C4-2B (cell line): ENCODE measurements around the gene TTLL12.

Experiments used
- H3K27ac ChIP-seq: fragments of 450-650 bp; 2 replicates; pipeline ENCODE4 v1.5.1; 2017
- ZFX ChIP-seq: fragments of 450-650 bp; IDR thresholded peaks from 2 replicates; pipeline ENCODE4 v1.6.1; 2017
- TF ChIP-seq, protein P1 (sequence below): fragments of 450-650 bp; conservative IDR thresholded peaks from 2 replicates; pipeline ENCODE4 v1.5.1; 2017; ENCODE audit warnings: mild to moderate bottlenecking

Gene TTLL12

DNA sequence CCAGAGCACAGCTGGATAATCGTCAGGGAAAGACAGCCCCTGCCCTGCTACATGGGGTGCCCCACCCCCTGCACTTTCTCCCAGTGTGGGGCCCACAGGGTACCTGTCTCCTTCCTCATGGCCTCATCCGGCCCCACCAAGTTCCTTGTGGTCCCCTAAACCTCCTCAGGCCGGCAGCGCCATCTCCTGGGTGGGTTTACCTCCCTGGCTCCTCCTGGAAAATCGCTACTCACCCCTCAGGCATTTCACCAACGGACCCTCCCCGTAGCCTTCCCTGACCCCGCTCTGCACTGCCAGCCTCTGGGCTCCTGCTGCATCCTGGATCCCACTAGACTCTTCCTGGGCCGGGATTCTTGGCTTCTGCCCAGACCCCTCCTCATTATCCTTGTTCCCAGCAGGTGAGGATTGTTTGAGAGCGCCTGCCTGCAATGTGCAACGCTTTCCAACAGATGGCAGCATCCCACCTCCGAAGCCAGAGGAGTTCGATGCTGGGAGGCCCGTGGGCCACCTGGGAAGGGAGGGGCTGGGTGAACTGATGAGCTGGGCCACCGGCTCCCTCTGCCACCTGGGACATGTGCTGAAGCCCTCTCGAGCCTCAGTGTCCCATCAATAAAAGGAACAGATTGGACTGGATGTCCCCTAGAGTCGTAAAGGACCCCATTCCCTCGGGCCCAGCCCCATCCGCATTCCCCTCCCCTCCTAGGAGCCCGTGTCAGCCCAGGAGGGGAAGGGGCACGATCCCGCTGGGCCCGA is 44.2 kb upstream of the TTLL12 start:
- TF ChIP-seq, protein P1, sequence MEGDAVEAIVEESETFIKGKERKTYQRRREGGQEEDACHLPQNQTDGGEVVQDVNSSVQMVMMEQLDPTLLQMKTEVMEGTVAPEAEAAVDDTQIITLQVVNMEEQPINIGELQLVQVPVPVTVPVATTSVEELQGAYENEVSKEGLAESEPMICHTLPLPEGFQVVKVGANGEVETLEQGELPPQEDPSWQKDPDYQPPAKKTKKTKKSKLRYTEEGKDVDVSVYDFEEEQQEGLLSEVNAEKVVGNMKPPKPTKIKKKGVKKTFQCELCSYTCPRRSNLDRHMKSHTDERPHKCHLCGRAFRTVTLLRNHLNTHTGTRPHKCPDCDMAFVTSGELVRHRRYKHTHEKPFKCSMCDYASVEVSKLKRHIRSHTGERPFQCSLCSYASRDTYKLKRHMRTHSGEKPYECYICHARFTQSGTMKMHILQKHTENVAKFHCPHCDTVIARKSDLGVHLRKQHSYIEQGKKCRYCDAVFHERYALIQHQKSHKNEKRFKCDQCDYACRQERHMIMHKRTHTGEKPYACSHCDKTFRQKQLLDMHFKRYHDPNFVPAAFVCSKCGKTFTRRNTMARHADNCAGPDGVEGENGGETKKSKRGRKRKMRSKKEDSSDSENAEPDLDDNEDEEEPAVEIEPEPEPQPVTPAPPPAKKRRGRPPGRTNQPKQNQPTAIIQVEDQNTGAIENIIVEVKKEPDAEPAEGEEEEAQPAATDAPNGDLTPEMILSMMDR, result peak; percentile 97
- TF ChIP-seq ZFX, result no peak
- H3K27ac ChIP-seq, result no peak overlapping the region

DNA sequence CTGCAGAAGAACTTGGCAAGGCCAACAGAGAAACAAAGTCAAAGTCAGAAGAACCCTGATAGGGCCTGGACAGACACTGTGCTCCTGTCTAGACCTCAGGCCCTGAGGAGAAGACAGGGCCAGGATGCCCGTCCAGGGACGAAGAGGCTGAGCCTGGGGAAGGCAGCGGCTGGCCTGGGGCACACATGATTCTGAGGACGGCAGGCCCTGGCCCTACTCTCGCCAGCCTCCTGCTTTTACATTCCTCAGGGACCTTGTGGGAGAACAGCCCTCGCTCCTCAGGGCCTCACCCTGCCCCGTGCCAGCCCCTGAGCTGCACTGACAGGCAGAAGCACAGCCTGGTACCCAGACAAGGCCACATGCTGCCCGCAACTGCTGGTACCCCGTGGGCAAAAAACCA is 43.6 kb upstream of the TTLL12 start:
- no peak overlapping the region for H3K27ac ChIP-seq
- TF ChIP-seq ZFX, result no peak
- TF ChIP-seq, protein P1, result no peak

DNA sequence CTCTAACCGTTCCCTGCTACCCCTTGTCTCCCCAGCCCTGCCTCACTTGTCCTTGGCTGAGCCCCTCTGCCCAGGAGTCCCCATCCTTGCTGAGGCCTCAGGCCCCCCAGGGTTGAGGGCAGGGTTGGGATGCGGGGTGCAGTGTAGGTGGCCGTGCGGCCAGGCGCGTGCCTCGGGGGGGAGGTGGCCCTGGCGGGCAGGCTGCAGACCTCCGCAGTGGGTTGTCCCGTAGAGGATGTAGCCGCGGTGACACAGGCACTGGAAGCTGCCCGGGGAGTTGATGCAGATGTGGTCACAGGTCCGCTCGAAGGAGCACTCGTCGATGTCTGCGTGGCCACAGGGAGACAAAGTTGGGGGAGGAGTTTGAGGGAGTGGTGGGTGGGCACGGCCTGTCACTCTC is 41.9 kb upstream of the TTLL12 start:
- H3K27ac ChIP-seq, result no peak overlapping the region
- TF ChIP-seq ZFX, result no peak
- TF ChIP-seq, protein P1, result no peak

DNA sequence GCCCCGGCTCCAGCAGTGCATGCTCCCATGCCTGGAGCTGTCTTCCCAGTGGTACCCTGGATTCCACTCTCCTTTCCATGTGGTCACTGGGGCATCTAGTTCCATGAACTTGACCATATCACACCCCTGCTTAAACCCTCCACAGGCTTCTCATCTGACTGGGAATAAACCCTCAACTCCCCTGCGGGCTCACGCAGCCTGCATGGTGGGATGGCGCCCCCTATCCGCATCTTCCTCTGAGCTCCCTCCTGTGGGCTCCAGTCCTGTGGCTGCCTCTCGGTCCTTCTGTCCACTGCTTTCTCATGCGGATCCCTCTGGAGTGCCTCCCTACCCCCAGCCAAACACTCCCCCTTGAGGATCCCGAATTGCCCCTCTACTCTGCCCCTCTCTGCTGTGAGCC is 41.4 kb upstream of the TTLL12 start:
- no peak overlapping the region for H3K27ac ChIP-seq
- TF ChIP-seq ZFX, result no peak
- TF ChIP-seq, protein P1, result no peak

DNA sequence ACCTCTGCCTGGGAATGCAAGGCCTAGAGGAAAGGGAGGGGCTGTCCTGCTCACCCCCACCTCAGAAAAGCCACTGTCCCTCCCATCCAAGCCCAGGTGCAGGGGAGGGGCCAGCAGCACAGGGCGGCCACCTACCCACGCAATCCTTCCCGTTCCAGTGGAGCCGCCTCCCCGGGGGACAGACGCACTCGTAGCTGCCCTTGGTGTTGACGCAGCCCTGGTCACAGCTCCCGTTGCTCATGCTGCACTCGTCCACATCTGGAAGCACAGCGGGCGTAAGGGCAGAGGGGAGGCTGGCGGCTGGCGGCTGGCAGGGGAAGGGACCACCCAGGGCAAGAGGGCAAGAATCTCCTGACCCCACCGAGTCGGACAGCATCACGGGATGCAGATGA is 40.3 kb upstream of the TTLL12 start:
- H3K27ac ChIP-seq, result no peak overlapping the region
- TF ChIP-seq, protein P1, result no peak

DNA sequence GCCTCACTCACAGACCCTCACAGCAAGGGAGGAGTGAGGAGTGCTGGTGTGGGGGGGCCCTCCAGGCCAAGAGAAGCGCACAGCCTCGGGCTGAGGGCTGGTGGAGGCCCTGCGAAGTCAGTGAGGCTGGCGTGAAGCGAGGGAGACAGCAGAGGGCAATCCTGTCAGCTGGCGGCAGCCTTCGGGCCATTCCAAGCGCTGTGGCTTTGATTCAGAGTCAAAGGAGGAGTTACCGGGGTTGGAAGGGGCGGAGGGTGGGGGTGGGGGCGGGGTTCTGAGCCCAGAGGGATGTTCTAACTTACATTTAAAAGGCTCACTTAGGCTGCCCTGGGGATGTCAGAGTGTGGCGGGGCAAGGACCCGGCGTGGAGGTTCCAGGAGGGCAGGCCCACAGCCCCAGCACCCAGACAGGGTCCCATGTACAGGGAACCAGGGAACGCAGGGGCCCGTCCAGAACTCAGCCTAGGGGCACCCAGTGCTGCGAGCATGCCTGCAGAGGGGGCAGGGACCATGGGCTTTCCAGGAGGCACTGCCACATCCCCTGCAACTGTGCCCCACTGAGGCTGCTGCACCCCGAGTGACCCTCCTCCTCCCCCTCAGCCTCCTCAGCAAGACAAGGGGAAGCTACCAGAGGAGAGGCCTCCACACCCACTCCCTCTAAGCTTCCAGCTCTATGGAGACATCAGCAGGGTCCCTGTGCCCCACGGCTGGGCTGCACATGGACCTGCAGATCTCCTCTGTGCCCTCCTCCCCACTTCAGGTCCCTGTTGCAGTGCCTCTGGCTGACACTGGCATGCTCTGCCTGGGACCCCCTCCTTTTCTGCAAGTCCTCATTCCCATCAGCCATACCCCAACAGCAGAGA is 39.7 kb upstream of the TTLL12 start:
- TF ChIP-seq, protein P1, result no peak
- no peak for TF ChIP-seq ZFX
- H3K27ac ChIP-seq, result no peak overlapping the region

DNA sequence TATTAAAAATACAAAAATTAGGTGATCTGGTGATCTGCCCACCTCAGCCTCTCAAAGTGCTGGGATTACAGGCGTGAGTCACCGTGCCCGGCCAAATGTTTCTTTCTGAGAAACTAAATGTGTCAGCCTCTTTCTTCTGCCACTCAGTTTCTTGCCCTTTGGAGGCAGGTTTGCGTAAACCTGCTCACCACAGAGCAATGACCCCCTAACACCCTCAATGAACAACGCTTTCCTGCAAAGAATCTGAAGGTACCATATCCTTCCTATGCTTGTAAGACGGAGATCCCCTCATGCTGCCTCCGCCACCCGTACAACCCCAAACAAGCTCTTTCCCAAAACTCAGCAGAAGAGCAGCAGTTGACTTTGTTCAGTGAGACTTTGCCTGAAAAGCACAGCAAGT is 38.7 kb upstream of the TTLL12 start:
- H3K27ac ChIP-seq, result no peak overlapping the region
- TF ChIP-seq ZFX, result no peak
- TF ChIP-seq, protein P1, result no peak
